Thyroid gland (tissue), 4 donors: ENCODE measurements around the gene CSPG4. TPM values are rescaled to one million over a fixed set of nuclear protein-coding genes. Genes with fewer than 3 reads are reported as not detected.

Experiments
- DNase-seq, 2 donors: peaks; one replicate each; pipeline ENCODE4 v3.0.0-alpha.2; 2019
- H3K27ac ChIP-seq, 3 donors: fragments of 200-600 bp; sonication (generic); 1 replicate in 2 of 3; 2 replicates in 1 of 3; pipeline ENCODE4 v1.5.1; 2016 to 2019; ENCODE audit warnings: mild to moderate bottlenecking in 1 of 3, moderate library complexity in 1 of 3
- H3K27me3 ChIP-seq: fragments of 200-600 bp; sonication (generic); one replicate; pipeline ENCODE4 v1.5.1; 2019
- H3K36me3 ChIP-seq, 2 donors: fragments of 200-600 bp; sonication (generic); one replicate each; pipeline ENCODE4 v1.5.1; 2016 to 2019
- H3K4me1 ChIP-seq, 2 donors: fragments of 200-600 bp; sonication (generic); one replicate each; pipeline ENCODE4 v1.5.1; 2017 to 2019
- H3K4me3 ChIP-seq, 3 donors: fragments of 200-600 bp; sonication (generic); replicated peaks in 1 of 3; 1 replicate in 2 of 3; 2 replicates in 1 of 3; pipeline ENCODE4 v1.5.1; 2016; ENCODE audit warnings: mild to moderate bottlenecking in 1 of 3
- H3K9me3 ChIP-seq: fragments of 200-600 bp; sonication (generic); one replicate; pipeline ENCODE4 v1.5.1; 2017
- CTCF ChIP-seq, 6 experiments: fragments of 200-600 bp in 3 of 6; fragments of 450-650 bp in 3 of 6; sonication (generic) in 3 of 6; IDR thresholded peaks; one replicate each; pipeline ENCODE4 v1.5.1; 2016 to 2019; ENCODE audit warnings: antibody characterized with exemption in 6 of 6, mild to moderate bottlenecking in 2 of 6, inconsistent platforms in 1 of 6, moderate library complexity in 1 of 6
- POLR2A ChIP-seq, 2 donors: fragments of 450-650 bp; IDR thresholded peaks; one replicate each; pipeline ENCODE4 v1.6.1; 2017; ENCODE audit warnings: antibody characterized with exemption in 2 of 2, mild to moderate bottlenecking in 2 of 2, moderate library complexity in 1 of 2
- WGBS, 2 donors: methylation state at CpG; one replicate each; pipeline ENCODE4 v1.1.5; 2017; 5-methylcytosine and 5-hydroxymethylcytosine counted together
- intact Hi-C: fragments of 100-400 bp; cut with DNase I; formaldehyde crosslinking; loops from one replicate; pipeline ENCODE4 v1.15.1; 2023
- total RNA-seq, 4 donors: library from RNA; depleted of rRNA; stranded (reverse); fragments of >200 nt; gene quantifications; one replicate each; pipeline ENCODE4 v1.2.3, GENCODE V29; 2016

The CSPG4 gene
- total RNA-seq, 4 donors from 2014 or later = 2.4 to 10.5 (median 3.2) TPM

- DNase-seq = no peak
These were observed 16.9 kb upstream of the CSPG4 start for GRCh38 chr15:75729326-75730069.

GRCh38 chr15:75727851-75728715, 15.4 kb upstream of the CSPG4 start:
- Histone ChIP-seq H3K4me3 (no peak overlapping the region), H3K27ac (no peak overlapping the region), H3K27me3 (no peaks in the 10 kb centered on the region), H3K4me1 (peaks cover 11 to 24% of the 10 kb centered on the region in 2 donors), H3K36me3 (no peaks in the 10 kb centered on the region), H3K9me3 (no peaks in the 10 kb centered on the region)
- peak; percentile 48 to 55 for DNase-seq
- intact Hi-C loops = loop anchor here (10.0 kb wide), 1 partner anchor 77 kb away; no protein-coding TSS in a partner anchor
- TF ChIP-seq CTCF (IDR thresholded peaks at IDR 0.05) = peak in 4 of 6 experiments; percentile 22 to 47 (median 37)
- no peak for TF ChIP-seq POLR2A (IDR thresholded peaks at IDR 0.05)
- WGBS, 2 donors = 55 to 60% methylated on average over 17 of the region's 17 CpGs

More at GRCh38 chr15:75729326-75730069, 16.9 kb upstream of the CSPG4 start:
- no peaks in the 10 kb centered on the region for H3K36me3 ChIP-seq
- no peak overlapping the region for H3K4me3 ChIP-seq
- TF ChIP-seq POLR2A (IDR thresholded peaks at IDR 0.05) = no peak
- no peak for TF ChIP-seq CTCF (IDR thresholded peaks at IDR 0.05)
- no peaks in the 10 kb centered on the region for H3K27me3 ChIP-seq
- H3K4me1 ChIP-seq = peaks cover 0 to 18% of the 10 kb centered on the region in 2 donors
- no peak overlapping the region for H3K27ac ChIP-seq
- no peaks in the 10 kb centered on the region for H3K9me3 ChIP-seq
- intact Hi-C loops = loop anchor here (10.0 kb wide), 1 partner anchor 75 kb away; no protein-coding TSS in a partner anchor
- 88 to 90% methylated on average over 10 of the region's 10 CpGs for WGBS, 2 donors

- no peaks in the 10 kb centered on the region for H3K36me3 ChIP-seq
- TF ChIP-seq CTCF (IDR thresholded peaks at IDR 0.05) = no peak
- no peak for TF ChIP-seq POLR2A (IDR thresholded peaks at IDR 0.05)
- no peaks in the 10 kb centered on the region for H3K9me3 ChIP-seq
- no peak for DNase-seq
- H3K4me3 ChIP-seq = no peak overlapping the region
- H3K4me1 ChIP-seq = peaks cover 11 to 17% of the 10 kb centered on the region in 2 donors
- 84 to 86% methylated on average over 18 of the region's 20 CpGs for WGBS, 2 donors
- H3K27me3 ChIP-seq = no peaks in the 10 kb centered on the region
- H3K27ac ChIP-seq = no peak overlapping the region
- intact Hi-C loops = loop anchor here (10.0 kb wide), 1 partner anchor 78 kb away; no protein-coding TSS in a partner anchor
These were observed 14.4 kb upstream of the CSPG4 start for GRCh38 chr15:75727031-75727531.

GRCh38 chr15:75725719-75726607, 13.3 kb upstream of the CSPG4 start:
- 85 to 87% methylated on average over 10 to 11 of the region's 11 CpGs for WGBS, 2 donors
- H3K27ac ChIP-seq = no peak overlapping the region
- DNase-seq = no peak
- no peaks in the 10 kb centered on the region for H3K9me3 ChIP-seq
- peaks cover 11 to 15% of the 10 kb centered on the region in 2 donors for H3K4me1 ChIP-seq
- H3K36me3 ChIP-seq = no peaks in the 10 kb centered on the region
- no peaks in the 10 kb centered on the region for H3K27me3 ChIP-seq
- TF ChIP-seq CTCF (IDR thresholded peaks at IDR 0.05) (no peak), POLR2A (IDR thresholded peaks at IDR 0.05) (no peak)
- intact Hi-C loops = loop anchor here (10.0 kb wide), 1 partner anchor 79 kb away; no protein-coding TSS in a partner anchor
- H3K4me3 ChIP-seq = no peak overlapping the region
